ENCODE data around the gene CHCT1. TPM values are rescaled to one million over a fixed set of nuclear protein-coding genes. Genes with fewer than 3 reads are reported as not detected.

The CHCT1 gene
- total RNA-seq, 1 experiment from 2014 or later = not detected

GRCh38 chr17:60392042-60392844 is 30.0 kb upstream of the CHCT1 start, which contains the start of gene USP32:
Gene USP32, minus strand, starts transcription at chr17:60392133. Its CDS starts 194 bp downstream, at chr17:60391939.
- no peaks in the 10 kb centered on the region for H3K27me3 ChIP-seq (replicated peaks)
- peak; percentile 100 for DNase-seq (ENCODE audit: low read depth in 1 of 2, low spot score in 2 of 2)
- H3K27ac ChIP-seq = peak within 1 kb of the TSS; percentile 92
- H3K36me3 ChIP-seq = peaks cover 4% of the 10 kb centered on the region; the same call in 1 of the 2 replicates
- H3K9me3 ChIP-seq (replicated peaks) = no peaks in the 10 kb centered on the region
- peak within 1 kb of the TSS; percentile 77 for H3K4me3 ChIP-seq
- H3K4me1 ChIP-seq (replicated peaks) = peaks cover 25% of the 10 kb centered on the region

- H3K4me1 ChIP-seq (replicated peaks) = peaks cover 25% of the 10 kb centered on the region
- no peaks in the 10 kb centered on the region for H3K27me3 ChIP-seq (replicated peaks)
- peak in 1 of 2 experiments; percentile 59 for DNase-seq (ENCODE audit: low read depth in 1 of 2, low spot score in 2 of 2)
- H3K36me3 ChIP-seq = peaks cover 4% of the 10 kb centered on the region; the same call in 1 of the 2 replicates
- H3K9me3 ChIP-seq (replicated peaks) = no peaks in the 10 kb centered on the region
- peak overlapping the region; percentile 77 for H3K4me3 ChIP-seq
- H3K27ac ChIP-seq = peak overlapping the region; percentile 92
Measured at GRCh38 chr17:60392845-60393702, 29.2 kb upstream of the CHCT1 start.

- no peak for DNase-seq (ENCODE audit: low read depth in 1 of 2, low spot score in 2 of 2)
- Histone ChIP-seq H3K27ac (no peak overlapping the region), H3K9me3 (replicated peaks) (no peaks in the 10 kb centered on the region), H3K27me3 (replicated peaks) (no peaks in the 10 kb centered on the region), H3K4me1 (replicated peaks) (peaks cover 17% of the 10 kb centered on the region), H3K36me3 (peaks cover 4% of the 10 kb centered on the region; the same call in 1 of the 2 replicates), H3K4me3 (no peak overlapping the region)
Measured at GRCh38 chr17:60393840-60394723, 28.2 kb upstream of the CHCT1 start.

- Histone ChIP-seq H3K9me3 (replicated peaks) (no peaks in the 10 kb centered on the region), H3K27me3 (replicated peaks) (no peaks in the 10 kb centered on the region), H3K27ac (no peak overlapping the region), H3K4me1 (replicated peaks) (peaks cover 9% of the 10 kb centered on the region), H3K4me3 (no peak overlapping the region), H3K36me3 (peaks cover 4% of the 10 kb centered on the region; the same call in 1 of the 2 replicates)
- DNase-seq (ENCODE audit: low read depth in 1 of 2, low spot score in 2 of 2) = no peak
Measured at GRCh38 chr17:60395508-60396065, 26.7 kb upstream of the CHCT1 start.

GRCh38 chr17:60396412-60396811 is 25.9 kb upstream of the CHCT1 start:
- H3K4me3 ChIP-seq = no peak overlapping the region
- no peak for DNase-seq (ENCODE audit: low read depth in 1 of 2, low spot score in 2 of 2)
- peaks cover 3% of the 10 kb centered on the region; the same call in 1 of the 2 replicates for H3K4me1 ChIP-seq (replicated peaks)
- H3K9me3 ChIP-seq (replicated peaks) = no peaks in the 10 kb centered on the region
- H3K27ac ChIP-seq = no peak overlapping the region
- H3K27me3 ChIP-seq (replicated peaks) = no peaks in the 10 kb centered on the region
- peaks cover 3% of the 10 kb centered on the region; the same call in 1 of the 2 replicates for H3K36me3 ChIP-seq

GRCh38 chr17:60398227-60398959 is 23.9 kb upstream of the CHCT1 start:
- Histone ChIP-seq H3K27ac (no peak overlapping the region), H3K27me3 (replicated peaks) (no peaks in the 10 kb centered on the region), H3K36me3 (no peaks in the 10 kb centered on the region), H3K4me3 (no peak overlapping the region), H3K4me1 (replicated peaks) (no peaks in the 10 kb centered on the region), H3K9me3 (replicated peaks) (no peaks in the 10 kb centered on the region)
- DNase-seq (ENCODE audit: low read depth in 1 of 2, low spot score in 2 of 2) = no peak

GRCh38 chr17:60401819-60402218 is 20.5 kb upstream of the CHCT1 start:
- H3K27me3 ChIP-seq (replicated peaks) = no peaks in the 10 kb centered on the region
- DNase-seq (ENCODE audit: low read depth in 1 of 2, low spot score in 2 of 2) = no peak
- no peaks in the 10 kb centered on the region for H3K9me3 ChIP-seq (replicated peaks)
- H3K4me3 ChIP-seq = no peak overlapping the region
- no peak overlapping the region for H3K27ac ChIP-seq
- H3K36me3 ChIP-seq = no peaks in the 10 kb centered on the region
- H3K4me1 ChIP-seq (replicated peaks) = no peaks in the 10 kb centered on the region

- DNase-seq (ENCODE audit: low read depth in 1 of 2, low spot score in 2 of 2) = no peak
- H3K36me3 ChIP-seq = no peaks in the 10 kb centered on the region
- H3K27me3 ChIP-seq (replicated peaks) = no peaks in the 10 kb centered on the region
- H3K4me3 ChIP-seq = no peak overlapping the region
- H3K9me3 ChIP-seq (replicated peaks) = no peaks in the 10 kb centered on the region
- no peaks in the 10 kb centered on the region for H3K4me1 ChIP-seq (replicated peaks)
- no peak overlapping the region for H3K27ac ChIP-seq
Measured at GRCh38 chr17:60403523-60403810, 18.8 kb upstream of the CHCT1 start.

GRCh38 chr17:60403962-60404361 is 18.3 kb upstream of the CHCT1 start:
- Histone ChIP-seq H3K4me1 (replicated peaks) (no peaks in the 10 kb centered on the region), H3K27me3 (replicated peaks) (no peaks in the 10 kb centered on the region), H3K9me3 (replicated peaks) (no peaks in the 10 kb centered on the region), H3K27ac (no peak overlapping the region), H3K4me3 (no peak overlapping the region), H3K36me3 (no peaks in the 10 kb centered on the region)
- no peak for DNase-seq (ENCODE audit: low read depth in 1 of 2, low spot score in 2 of 2)

GRCh38 chr17:60406887-60407286 is 15.4 kb upstream of the CHCT1 start:
- no peak for DNase-seq (ENCODE audit: low read depth in 1 of 2, low spot score in 2 of 2)
- H3K4me3 ChIP-seq = no peak overlapping the region
- no peaks in the 10 kb centered on the region for H3K27me3 ChIP-seq (replicated peaks)
- H3K4me1 ChIP-seq (replicated peaks) = no peaks in the 10 kb centered on the region
- H3K36me3 ChIP-seq = no peaks in the 10 kb centered on the region
- H3K27ac ChIP-seq = no peak overlapping the region
- H3K9me3 ChIP-seq (replicated peaks) = 0 out of 2 replicates have a peak, but pooled peaks cover 6% of the 10 kb centered on the region

GRCh38 chr17:60410001-60410400 is 12.3 kb upstream of the CHCT1 start:
- H3K4me1 ChIP-seq (replicated peaks) = no peaks in the 10 kb centered on the region
- no peaks in the 10 kb centered on the region for H3K27me3 ChIP-seq (replicated peaks)
- no peak for DNase-seq (ENCODE audit: low read depth in 1 of 2, low spot score in 2 of 2)
- 0 out of 2 replicates have a peak, but pooled peaks cover 6% of the 10 kb centered on the region for H3K9me3 ChIP-seq (replicated peaks)
- no peak overlapping the region for H3K27ac ChIP-seq
- no peak overlapping the region for H3K4me3 ChIP-seq
- no peaks in the 10 kb centered on the region for H3K36me3 ChIP-seq

- no peaks in the 10 kb centered on the region for H3K4me1 ChIP-seq (replicated peaks)
- 0 out of 2 replicates have a peak, but pooled peaks cover 6% of the 10 kb centered on the region for H3K9me3 ChIP-seq (replicated peaks)
- no peak for DNase-seq (ENCODE audit: low read depth in 1 of 2, low spot score in 2 of 2)
- H3K4me3 ChIP-seq = no peak overlapping the region
- H3K36me3 ChIP-seq = no peaks in the 10 kb centered on the region
- H3K27ac ChIP-seq = no peak overlapping the region
- no peaks in the 10 kb centered on the region for H3K27me3 ChIP-seq (replicated peaks)
Measured at GRCh38 chr17:60412701-60413100, 9.6 kb upstream of the CHCT1 start.
